IMR-90 (cell line): ENCODE results near the gene SCRN2. TPM values are rescaled to one million over a fixed set of nuclear protein-coding genes. Genes with fewer than 3 reads are reported as not detected.

Source experiments
- ATAC-seq: fragments of 200-7000 bp; cut with Tn5 transposase; 2 replicates; pipeline ENCODE4 v1.9.1; 2020; ENCODE audit warnings: low read depth, mild to moderate bottlenecking, moderate library complexity
- BruUV-seq: library from RNA; stranded (reverse); fragments of 400-500 nt; replicated peaks from 2 replicates; lab custom pipeline; 2021; lab: Mats Ljungman, UMichigan
- CTCF ChIA-PET: fragments of 300-600 bp; formaldehyde crosslinking; extraction: SDS; loops from one replicate; lab custom pipeline; 2021; ENCODE audit warnings: antibody characterized with exemption; lab: Yijun Ruan, JAX
- POLR2A ChIA-PET: fragments of 300-600 bp; sonication (Branson Sonifier 250); formaldehyde crosslinking; loops from one replicate; lab custom pipeline; 2022; ENCODE audit warnings: antibody characterized with exemption; ENCODE audit not compliant: unreplicated experiment; lab: Charles Lee
- DNase-seq: peaks from one replicate; pipeline ENCODE4 v3.0.0; 2013
- H2AFZ ChIP-seq: replicated peaks from 2 replicates; pipeline ENCODE3; 2013; ENCODE audit warnings: low read length, mild to moderate bottlenecking; ENCODE audit not compliant: poor library complexity
- H2AK5ac ChIP-seq: 2 replicates; pipeline ENCODE4 v1.6.1; 2013; ENCODE audit warnings: low read depth, low read length, inconsistent platforms
- H2AK9ac ChIP-seq: replicated peaks from 2 replicates; pipeline ENCODE3; 2013; ENCODE audit warnings: mild to moderate bottlenecking, low read depth, low read length, moderate library complexity; ENCODE audit not compliant: poor library complexity
- H2BK120ac ChIP-seq: 2 replicates; pipeline ENCODE4 v1.6.1; 2013; ENCODE audit warnings: low read depth, low read length, inconsistent platforms
- H2BK15ac ChIP-seq: 3 replicates; pipeline ENCODE4 v1.6.1; 2013; ENCODE audit warnings: low read depth, low read length, inconsistent platforms
- H2BK20ac ChIP-seq: 2 replicates; pipeline ENCODE4 v1.6.1; 2013; ENCODE audit warnings: low read depth, mild to moderate bottlenecking, inconsistent platforms, low read length, moderate library complexity
- H2BK5ac ChIP-seq: 2 replicates; pipeline ENCODE4 v1.6.1; 2013; ENCODE audit warnings: mild to moderate bottlenecking, low read depth, low read length, inconsistent platforms; ENCODE audit not compliant: poor library complexity, severe bottlenecking
- H3K14ac ChIP-seq: replicated peaks from 2 replicates; pipeline ENCODE4 v1.6.1; 2013; ENCODE audit warnings: low read depth, low read length, inconsistent platforms
- H3K18ac ChIP-seq: 2 replicates; pipeline ENCODE4 v1.6.1; 2013; ENCODE audit warnings: low read depth, low read length, control low read depth
- H3K23ac ChIP-seq: 2 replicates; pipeline ENCODE4 v1.6.1; 2013; ENCODE audit warnings: low read depth, low read length, inconsistent platforms
- H3K27ac ChIP-seq: 2 replicates; pipeline ENCODE4 v1.5.1; 2013; ENCODE audit warnings: mild to moderate bottlenecking, control low read depth, low read length; ENCODE audit not compliant: insufficient read depth
- H3K27me3 ChIP-seq: 2 replicates; pipeline ENCODE4 v1.6.1; 2013; ENCODE audit warnings: low read length; ENCODE audit not compliant: control insufficient read depth, insufficient read depth
- H3K36me3 ChIP-seq: 2 replicates; pipeline ENCODE4 v1.6.1; 2013; ENCODE audit warnings: low read length, mixed read lengths; ENCODE audit not compliant: control insufficient read depth, insufficient read depth
- H3K4ac ChIP-seq: 2 replicates; pipeline ENCODE4 v1.6.1; 2013; ENCODE audit warnings: low read depth, low read length, inconsistent platforms
- H3K4me1 ChIP-seq: 2 replicates; pipeline ENCODE4 v1.6.1; 2013; ENCODE audit warnings: low read length, mixed read lengths; ENCODE audit not compliant: control insufficient read depth, insufficient read depth
- H3K4me2 ChIP-seq: 2 replicates; pipeline ENCODE4 v1.6.1; 2013; ENCODE audit warnings: low read depth, mild to moderate bottlenecking, control low read depth, low read length, moderate library complexity
- H3K4me3 ChIP-seq: 2 replicates; pipeline ENCODE4 v1.5.1; 2013; ENCODE audit warnings: low read depth, mild to moderate bottlenecking, control low read depth, low read length, moderate library complexity; ENCODE audit not compliant: insufficient read depth
- H3K56ac ChIP-seq: 2 replicates; pipeline ENCODE4 v1.6.1; 2013; ENCODE audit warnings: low read length, inconsistent platforms; ENCODE audit not compliant: insufficient read depth; ENCODE audit errors: extremely low read depth
- H3K79me1 ChIP-seq, 2 experiments: 2 replicates each; pipeline ENCODE4 v1.6.1; 2013; ENCODE audit warnings: low read length in 2 of 2, inconsistent platforms in 1 of 2, low read depth in 1 of 2
- H3K9ac ChIP-seq: 2 replicates; pipeline ENCODE4 v1.6.1; 2013; ENCODE audit warnings: low read depth, low read length, control low read depth
- H3K9me1 ChIP-seq: 2 replicates; pipeline ENCODE4 v1.6.1; 2013; ENCODE audit warnings: low read length, inconsistent platforms; ENCODE audit not compliant: insufficient read depth
- H3K9me3 ChIP-seq: 2 replicates; pipeline ENCODE4 v1.6.1; 2013; ENCODE audit warnings: low read length; ENCODE audit not compliant: control insufficient read depth, insufficient read depth
- H4K20me1 ChIP-seq: 2 replicates; pipeline ENCODE4 v1.6.1; 2013; ENCODE audit warnings: low read length, inconsistent platforms; ENCODE audit not compliant: insufficient read depth
- H4K5ac ChIP-seq: 2 replicates; pipeline ENCODE4 v1.6.1; 2013; ENCODE audit warnings: mild to moderate bottlenecking, low read depth, low read length, control low read depth
- H4K8ac ChIP-seq, 2 experiments: 2 replicates each; pipeline ENCODE4 v1.6.1; 2013; ENCODE audit warnings: low read depth in 2 of 2, low read length in 2 of 2, control low read depth in 1 of 2, inconsistent platforms in 1 of 2
- H4K91ac ChIP-seq: 2 replicates; pipeline ENCODE4 v1.6.1; 2013; ENCODE audit warnings: low read depth, low read length, inconsistent platforms; ENCODE audit not compliant: insufficient read depth
- CEBPB ChIP-seq: IDR thresholded peaks from 2 replicates; pipeline ENCODE4 v1.6.1; 2012; ENCODE audit warnings: low read depth, low read length, improper control_type of control experiment
- FOS ChIP-seq: fragments of 150-350 bp; IDR thresholded peaks from 2 replicates; pipeline ENCODE4 v1.6.1; 2016; ENCODE audit warnings: low read depth, low read length
- MAFK ChIP-seq: IDR thresholded peaks from 2 replicates; pipeline ENCODE4 v1.6.1; 2012; ENCODE audit warnings: low read depth, low read length, improper control_type of control experiment
- MXI1 ChIP-seq: IDR thresholded peaks from 2 replicates; pipeline ENCODE4 v1.6.1; 2012; ENCODE audit warnings: low read depth, mild to moderate bottlenecking, low read length, moderate library complexity, borderline replicate concordance
- POLR2A ChIP-seq: IDR thresholded peaks from 2 replicates; pipeline ENCODE4 v1.6.1; 2012; ENCODE audit warnings: mild to moderate bottlenecking, low read depth, low read length
- RAD21 ChIP-seq: IDR thresholded peaks from 2 replicates; pipeline ENCODE4 v1.6.1; 2012; ENCODE audit warnings: low read length, improper control_type of control experiment
- RCOR1 ChIP-seq: IDR thresholded peaks from 2 replicates; pipeline ENCODE4 v1.6.1; 2012; ENCODE audit warnings: mild to moderate bottlenecking, low read length, improper control_type of control experiment; ENCODE audit not compliant: insufficient replicate concordance
- SMC3 ChIP-seq: fragments of 150-350 bp; IDR thresholded peaks from 2 replicates; pipeline ENCODE4 v1.6.1; 2016; ENCODE audit warnings: low read depth, mild to moderate bottlenecking, antibody characterized with exemption, low read length, moderate library complexity
- WGBS, 2 experiments: methylation state at CpG; one replicate each; pipeline versions ENCODE4 v1.1.5 to v1.1.7; 2013; ENCODE audit warnings: missing lambda C conversion rate in 2 of 2; ENCODE audit not compliant: insufficient read length in 1 of 2; ENCODE audit errors: extremely low coverage in 2 of 2; 5-methylcytosine and 5-hydroxymethylcytosine counted together
- dilution Hi-C: fragments of 300-500 bp; cut with HindIII; formaldehyde crosslinking; loops from one replicate; pipeline ENCODE4 v1.14.3; 2018; ENCODE audit warnings: low sequenced_read_pairs; ENCODE audit not compliant: unreplicated experiment
- in situ Hi-C: fragments of 300-500 bp; cut with MboI; formaldehyde crosslinking; loops from 3 replicates; pipeline ENCODE4 v1.14.3; 2019; ENCODE audit warnings: low sequenced_read_pairs, inconsistent platforms, mixed read lengths
- intact Hi-C: fragments of 100-400 bp; cut with micrococcal nuclease; formaldehyde crosslinking; loops from 2 replicates; pipeline ENCODE4 v1.10.0; 2022
- polyA plus RNA-seq, 3 experiments: library from polyadenylated mRNA; depleted of rRNA; stranded (reverse); fragments of >200 nt; gene quantifications; 2 replicates each; pipeline ENCODE4 v1.2.3, GENCODE V29; 2012; ENCODE audit warnings: low replicate concordance in 1 of 3
- total RNA-seq: library from RNA; depleted of rRNA; stranded (reverse); fragments of >200 nt; gene quantifications from 2 replicates; pipeline ENCODE4 v1.2.3, GENCODE V29; 2012
- TF ChIP-seq, protein P1 (sequence below): fragments of 150-350 bp; IDR thresholded peaks from 2 replicates; pipeline ENCODE4 v1.6.1; 2016; ENCODE audit warnings: low read depth, mild to moderate bottlenecking, low read length, moderate library complexity, borderline replicate concordance
- TF ChIP-seq, protein P2 (sequence below): conservative IDR thresholded peaks from 2 replicates; pipeline ENCODE4 v1.5.1; 2012; ENCODE audit warnings: mild to moderate bottlenecking, low read depth, low read length, improper control_type of control experiment

The SCRN2 gene
- total and polyA plus RNA-seq, 2 of the 4 experiments (the other 2 are of a cell fraction) = 17.2 to 31.0 TPM

- TF ChIP-seq RCOR1 (no peak), RAD21 (no peak), POLR2A (no peak), MXI1 (no peak)
These were observed 36.6 kb downstream of the SCRN2 start (continued) for GRCh38 chr17:47804461-47804860.

DNA sequence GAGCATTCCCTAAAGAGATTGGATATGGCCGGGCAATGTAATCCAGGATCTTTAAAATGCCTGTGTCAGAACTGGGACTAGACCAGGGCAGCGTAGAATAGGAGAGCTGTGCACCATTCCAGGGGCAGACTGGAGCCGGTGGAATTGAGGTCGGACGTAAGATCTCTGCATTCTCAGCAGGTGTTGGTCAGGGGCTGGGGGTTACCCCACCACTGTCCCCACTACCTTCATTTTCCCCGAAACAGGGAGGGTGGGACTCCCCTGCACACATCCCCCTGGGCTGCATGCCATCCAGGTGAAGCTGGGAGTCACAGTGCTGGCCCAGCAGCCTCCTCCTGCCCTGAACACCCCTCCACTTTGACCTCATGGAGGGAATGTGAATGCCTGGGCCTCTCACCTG is 37.3 kb downstream of the SCRN2 start:
- BruUV-seq = no TSS peak
- POLR2A ChIA-PET = no interaction called here
- Histone ChIP-seq H2BK120ac (no peak overlapping the region), H4K20me1 (no peaks in the 10 kb centered on the region; the same call in none of the 2 replicates), H3K4ac (no peak overlapping the region), H3K27ac (no peak overlapping the region), H2BK5ac (no peak overlapping the region), H4K8ac (no peak overlapping the region), H4K5ac (no peak overlapping the region), H3K14ac (no peak overlapping the region), H3K56ac (no peak overlapping the region), H2AK5ac (no peak overlapping the region), H3K4me2 (no peak overlapping the region), H3K79me1 (no peaks in the 10 kb centered on the region), H2AK9ac (no peak overlapping the region), H3K9me3 (no peaks in the 10 kb centered on the region), H4K91ac (no peak overlapping the region), H3K4me1 (no peaks in the 10 kb centered on the region), H2BK20ac (no peak overlapping the region), H3K9me1 (no peaks in the 10 kb centered on the region), H3K36me3 (peaks cover 22% of the 10 kb centered on the region), H3K27me3 (peaks cover 33% of the 10 kb centered on the region), H3K18ac (no peak overlapping the region), H2AFZ (no peak overlapping the region), H2BK15ac (no peak overlapping the region), H3K9ac (no peak overlapping the region), H3K4me3 (no peak overlapping the region), H3K23ac (no peak overlapping the region)
- no peak for DNase-seq
- no CpG with 5 or more reads among the region's 6 CpGs for WGBS, 2 experiments
- no peak for ATAC-seq
- TF ChIP-seq SMC3 (no peak), FOS (no peak), MXI1 (no peak), CEBPB (no peak), MAFK (no peak)
- TF ChIP-seq, protein P1, sequence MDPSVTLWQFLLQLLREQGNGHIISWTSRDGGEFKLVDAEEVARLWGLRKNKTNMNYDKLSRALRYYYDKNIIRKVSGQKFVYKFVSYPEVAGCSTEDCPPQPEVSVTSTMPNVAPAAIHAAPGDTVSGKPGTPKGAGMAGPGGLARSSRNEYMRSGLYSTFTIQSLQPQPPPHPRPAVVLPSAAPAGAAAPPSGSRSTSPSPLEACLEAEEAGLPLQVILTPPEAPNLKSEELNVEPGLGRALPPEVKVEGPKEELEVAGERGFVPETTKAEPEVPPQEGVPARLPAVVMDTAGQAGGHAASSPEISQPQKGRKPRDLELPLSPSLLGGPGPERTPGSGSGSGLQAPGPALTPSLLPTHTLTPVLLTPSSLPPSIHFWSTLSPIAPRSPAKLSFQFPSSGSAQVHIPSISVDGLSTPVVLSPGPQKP = no peak
- TF ChIP-seq, protein P2, sequence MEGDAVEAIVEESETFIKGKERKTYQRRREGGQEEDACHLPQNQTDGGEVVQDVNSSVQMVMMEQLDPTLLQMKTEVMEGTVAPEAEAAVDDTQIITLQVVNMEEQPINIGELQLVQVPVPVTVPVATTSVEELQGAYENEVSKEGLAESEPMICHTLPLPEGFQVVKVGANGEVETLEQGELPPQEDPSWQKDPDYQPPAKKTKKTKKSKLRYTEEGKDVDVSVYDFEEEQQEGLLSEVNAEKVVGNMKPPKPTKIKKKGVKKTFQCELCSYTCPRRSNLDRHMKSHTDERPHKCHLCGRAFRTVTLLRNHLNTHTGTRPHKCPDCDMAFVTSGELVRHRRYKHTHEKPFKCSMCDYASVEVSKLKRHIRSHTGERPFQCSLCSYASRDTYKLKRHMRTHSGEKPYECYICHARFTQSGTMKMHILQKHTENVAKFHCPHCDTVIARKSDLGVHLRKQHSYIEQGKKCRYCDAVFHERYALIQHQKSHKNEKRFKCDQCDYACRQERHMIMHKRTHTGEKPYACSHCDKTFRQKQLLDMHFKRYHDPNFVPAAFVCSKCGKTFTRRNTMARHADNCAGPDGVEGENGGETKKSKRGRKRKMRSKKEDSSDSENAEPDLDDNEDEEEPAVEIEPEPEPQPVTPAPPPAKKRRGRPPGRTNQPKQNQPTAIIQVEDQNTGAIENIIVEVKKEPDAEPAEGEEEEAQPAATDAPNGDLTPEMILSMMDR = no peak
- CTCF ChIA-PET = no interaction called here
- dilution Hi-C loops (no loop called here), intact Hi-C loops (no loop called here), in situ Hi-C loops (no loop called here)
